OCI-LY3 (cell line): ENCODE results near the gene DNAJC4.

Source experiments
- H2AFZ ChIP-seq: fragments of 200-600, 300-600 bp; shearing (Covaris generic); 2 replicates; pipeline ENCODE4 v1.6.0; 2014; ENCODE audit warnings: antibody characterized with exemption, low read depth, low read length
- H3K27ac ChIP-seq: fragments of 200-600, 300-600 bp; sonication (generic); 2 replicates; pipeline ENCODE4 v1.5.1; 2014; ENCODE audit warnings: mild to moderate bottlenecking, low read length, moderate library complexity, mixed read lengths
- H3K27me3 ChIP-seq: fragments of 200-600, 300-600 bp; sonication (generic); 2 replicates; pipeline ENCODE4 v1.6.1; 2014; ENCODE audit warnings: low read depth, low read length, mixed read lengths
- H3K36me3 ChIP-seq: fragments of 200-600, 300-600 bp; sonication (generic); replicated peaks from 2 replicates; pipeline ENCODE3; 2014; ENCODE audit warnings: low read depth, low read length, mixed read lengths
- H3K4me1 ChIP-seq: fragments of 300-600, 200-600 bp; sonication (generic); 2 replicates; pipeline ENCODE4 v1.6.1; 2014; ENCODE audit warnings: low read length, mixed read lengths
- H3K4me2 ChIP-seq: fragments of 200-600, 300-600 bp; sonication (generic); 2 replicates; pipeline ENCODE4 v1.6.1; 2014; ENCODE audit warnings: low read length, mixed read lengths
- H3K4me3 ChIP-seq: fragments of 300-600, 200-600 bp; sonication (generic); 2 replicates; pipeline ENCODE4 v1.5.1; 2014; ENCODE audit warnings: antibody characterized with exemption, mild to moderate bottlenecking, low read length, moderate library complexity
- H3K79me2 ChIP-seq: fragments of 300-600, 200-600 bp; shearing (Covaris generic); 2 replicates; pipeline ENCODE4 v1.6.1; 2014; ENCODE audit warnings: mild to moderate bottlenecking, low read length, mixed read lengths
- H3K9ac ChIP-seq: fragments of 300-600, 200-600 bp; shearing (Covaris generic); 2 replicates; pipeline ENCODE4 v1.6.0; 2014; ENCODE audit warnings: mild to moderate bottlenecking, low read length, moderate library complexity
- H3K9me3 ChIP-seq: fragments of 200-600, 300-600 bp; shearing (Covaris generic); 2 replicates; pipeline ENCODE4 v1.6.1; 2014; ENCODE audit warnings: low read length, mixed read lengths; ENCODE audit not compliant: insufficient read depth
- H4K20me1 ChIP-seq: fragments of 200-600, 300-600 bp; sonication (generic); 2 replicates; pipeline ENCODE4 v1.6.1; 2016; ENCODE audit warnings: low read length, mixed read lengths; ENCODE audit not compliant: insufficient read depth
- EZH2phosphoT487 ChIP-seq: fragments of 200-600 bp; shearing (Covaris generic); IDR thresholded peaks from 2 replicates; pipeline ENCODE4 v1.6.1; 2018; ENCODE audit warnings: antibody characterized with exemption, mixed run types, low read depth
- TF ChIP-seq, protein P1 (sequence below): fragments of 200-600, 300-600 bp; sonication (generic); IDR thresholded peaks from 2 replicates; pipeline ENCODE4 v1.5.1; 2014; ENCODE audit warnings: antibody characterized with exemption, low read length, low read depth

Gene DNAJC4

DNA sequence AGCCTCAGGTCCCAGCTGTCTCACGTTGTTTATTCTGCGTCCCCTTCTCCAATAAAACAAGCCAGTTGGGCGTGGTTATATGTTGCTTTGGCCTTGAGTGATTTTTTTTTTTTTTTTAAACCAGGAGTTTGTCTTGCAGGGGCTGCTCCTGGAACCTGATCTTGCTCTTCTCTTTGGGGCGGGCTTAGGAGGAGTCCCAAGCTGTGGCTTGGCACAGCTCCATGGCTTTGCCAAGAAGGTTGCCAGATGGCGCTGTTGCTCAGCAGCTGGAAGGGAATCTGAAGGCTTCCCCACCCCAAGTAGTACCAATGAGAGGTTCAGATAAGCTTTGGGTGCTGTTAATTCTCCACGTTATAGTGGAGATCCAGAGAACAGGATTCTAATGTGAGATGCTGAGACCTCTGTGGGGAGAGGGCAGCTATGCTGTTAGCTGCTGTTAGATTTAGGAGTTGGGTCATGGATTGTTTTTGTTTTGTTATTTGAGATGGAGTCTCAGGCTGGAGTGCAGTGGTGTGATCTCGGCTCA lies 25.8 kb upstream of the DNAJC4 start:
- TF ChIP-seq, protein P1, sequence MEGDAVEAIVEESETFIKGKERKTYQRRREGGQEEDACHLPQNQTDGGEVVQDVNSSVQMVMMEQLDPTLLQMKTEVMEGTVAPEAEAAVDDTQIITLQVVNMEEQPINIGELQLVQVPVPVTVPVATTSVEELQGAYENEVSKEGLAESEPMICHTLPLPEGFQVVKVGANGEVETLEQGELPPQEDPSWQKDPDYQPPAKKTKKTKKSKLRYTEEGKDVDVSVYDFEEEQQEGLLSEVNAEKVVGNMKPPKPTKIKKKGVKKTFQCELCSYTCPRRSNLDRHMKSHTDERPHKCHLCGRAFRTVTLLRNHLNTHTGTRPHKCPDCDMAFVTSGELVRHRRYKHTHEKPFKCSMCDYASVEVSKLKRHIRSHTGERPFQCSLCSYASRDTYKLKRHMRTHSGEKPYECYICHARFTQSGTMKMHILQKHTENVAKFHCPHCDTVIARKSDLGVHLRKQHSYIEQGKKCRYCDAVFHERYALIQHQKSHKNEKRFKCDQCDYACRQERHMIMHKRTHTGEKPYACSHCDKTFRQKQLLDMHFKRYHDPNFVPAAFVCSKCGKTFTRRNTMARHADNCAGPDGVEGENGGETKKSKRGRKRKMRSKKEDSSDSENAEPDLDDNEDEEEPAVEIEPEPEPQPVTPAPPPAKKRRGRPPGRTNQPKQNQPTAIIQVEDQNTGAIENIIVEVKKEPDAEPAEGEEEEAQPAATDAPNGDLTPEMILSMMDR = peak; percentile 86
- TF ChIP-seq EZH2phosphoT487 = no peak
- H3K9me3 ChIP-seq = no peaks in the 10 kb centered on the region
- no peak overlapping the region for H3K9ac ChIP-seq
- no peaks in the 10 kb centered on the region; the same call in 1 of the 2 replicates for H4K20me1 ChIP-seq
- peaks cover 56% of the 10 kb centered on the region for H3K36me3 ChIP-seq
- no peak overlapping the region for H3K4me3 ChIP-seq
- no peaks in the 10 kb centered on the region for H3K27me3 ChIP-seq
- H3K4me2 ChIP-seq = no peak overlapping the region
- peaks cover 36% of the 10 kb centered on the region for H3K79me2 ChIP-seq
- peak overlapping the region; percentile 88 for H3K27ac ChIP-seq
- no peak overlapping the region for H2AFZ ChIP-seq
- peaks cover 47% of the 10 kb centered on the region for H3K4me1 ChIP-seq

DNA sequence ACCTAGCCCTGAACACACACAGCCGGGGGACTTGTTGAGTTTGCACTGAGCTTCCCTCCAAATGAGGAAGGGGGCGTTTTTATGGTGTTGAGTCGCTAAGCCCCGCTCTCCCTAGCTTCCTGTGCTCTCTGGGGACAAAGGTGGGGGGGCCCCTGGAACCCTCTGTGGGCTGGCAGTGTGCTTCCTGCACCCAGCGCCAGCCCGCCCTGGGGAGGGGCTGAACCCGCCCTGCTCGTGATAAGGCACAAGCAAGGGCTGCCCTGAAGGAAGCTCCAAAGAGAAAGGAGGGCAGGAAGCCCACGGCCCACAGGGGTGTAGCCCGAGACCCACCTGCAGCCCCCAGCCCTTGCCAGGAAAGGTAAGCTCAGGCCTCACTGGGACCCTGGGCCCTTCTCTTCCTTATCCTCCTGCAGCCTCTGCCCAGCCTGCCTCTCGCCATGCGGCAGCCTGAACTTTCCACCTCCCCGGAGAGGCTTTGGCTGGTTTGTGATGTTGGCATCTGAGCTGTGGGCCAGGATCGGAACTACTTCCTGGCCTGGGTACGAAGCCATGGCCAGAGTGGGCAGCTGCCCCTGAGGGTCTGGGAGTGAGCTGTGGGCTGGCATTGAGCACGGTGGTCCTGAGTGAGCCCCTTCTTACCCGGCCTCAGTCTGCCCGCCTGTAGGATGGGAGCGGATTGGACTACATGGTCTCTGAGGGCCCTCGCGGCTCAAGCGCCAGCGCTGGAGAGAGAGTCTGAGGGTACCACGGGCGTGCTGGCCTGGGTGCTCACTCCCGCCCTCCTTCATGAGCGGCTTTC lies 23.7 kb upstream of the DNAJC4 start, which contains the start of gene FERMT3:
TSS of gene FERMT3 (plus strand) at position 265 of the 799 bp plus-strand sequence. CDS start 644 bp downstream, outside the sequence.
- Histone ChIP-seq H3K79me2 (peaks cover 31% of the 10 kb centered on the region), H3K4me1 (peaks cover 47% of the 10 kb centered on the region), H3K9ac (peak within 1 kb of the TSS; percentile 94), H4K20me1 (no peaks in the 10 kb centered on the region), H3K36me3 (peaks cover 52% of the 10 kb centered on the region), H2AFZ (no peak within 1 kb of the TSS), H3K27me3 (no peaks in the 10 kb centered on the region), H3K27ac (peak within 1 kb of the TSS; percentile 88), H3K9me3 (no peaks in the 10 kb centered on the region), H3K4me3 (peak within 1 kb of the TSS; percentile 82), H3K4me2 (peak within 1 kb of the TSS; percentile 95)
- TF ChIP-seq, protein P1 = no peak; the same call in 1 of the 2 replicates
- TF ChIP-seq EZH2phosphoT487 = no peak

DNA sequence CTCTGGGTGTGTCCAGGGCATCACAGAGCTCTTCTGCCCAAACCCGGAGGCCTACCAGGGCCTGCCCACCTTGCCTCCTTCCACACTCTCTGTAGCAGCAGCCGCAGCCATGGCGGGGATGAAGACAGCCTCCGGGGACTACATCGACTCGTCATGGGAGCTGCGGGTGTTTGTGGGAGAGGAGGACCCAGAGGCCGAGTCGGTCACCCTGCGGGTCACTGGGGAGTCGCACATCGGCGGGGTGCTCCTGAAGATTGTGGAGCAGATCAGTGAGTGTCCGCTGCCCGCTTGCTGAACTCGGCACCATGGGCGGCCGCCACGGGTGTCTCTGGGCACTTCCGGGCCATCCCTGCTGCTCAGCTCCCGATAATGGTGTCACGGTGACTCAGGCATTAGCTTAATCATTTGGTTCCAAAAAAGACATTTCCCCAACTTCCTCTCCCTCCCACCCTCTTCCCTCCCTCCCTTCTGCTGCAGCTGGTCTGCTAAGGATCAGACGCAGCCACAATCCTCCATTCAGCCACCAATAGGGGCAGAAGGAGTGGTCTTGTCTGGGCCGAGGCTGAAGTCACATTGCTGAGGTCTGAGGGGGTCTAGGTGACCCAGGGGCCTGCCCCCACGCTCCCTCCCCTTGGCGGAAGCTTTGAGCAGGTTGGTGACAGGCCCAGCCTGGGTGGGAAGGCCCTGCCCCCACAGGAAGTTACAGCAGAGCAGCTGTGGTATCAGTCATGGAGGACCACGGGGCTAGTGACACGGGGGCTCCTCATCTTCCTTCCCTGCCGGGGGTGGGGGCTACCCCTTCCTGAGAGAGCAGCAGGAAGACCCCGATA lies 22.9 kb upstream of the DNAJC4 start:
- Histone ChIP-seq H4K20me1 (no peaks in the 10 kb centered on the region), H3K27me3 (no peaks in the 10 kb centered on the region), H3K4me1 (peaks cover 47% of the 10 kb centered on the region), H3K4me2 (peak overlapping the region; percentile 95), H3K36me3 (peaks cover 55% of the 10 kb centered on the region), H3K9me3 (no peaks in the 10 kb centered on the region), H3K79me2 (peaks cover 31% of the 10 kb centered on the region), H3K4me3 (peak overlapping the region; percentile 82), H2AFZ (no peak overlapping the region), H3K9ac (peak overlapping the region; percentile 94), H3K27ac (peak overlapping the region; percentile 88)
- no peak for TF ChIP-seq EZH2phosphoT487
- TF ChIP-seq, protein P1 = no peak
